Activated T-cell treated with anti-CD3 and anti-CD28 coated beads, Interleukin-2, amount 50 U/mL, for 24 hours (primary cell): ENCODE measurements around the gene SWAP70.
A peak's percentile ranks its signal among the peaks of the same experiment; 100 is the strongest.

Source experiments
- DNase-seq: peaks from one replicate; pipeline ENCODE4 v3.0.0-alpha.2; 2020
- H3K27ac Mint-ChIP-seq: 2 replicates; pipeline ENCODE4 v1.8.0; 2020; ENCODE audit warnings: mild to moderate bottlenecking, mixed read lengths
- H3K27me3 Mint-ChIP-seq: 2 replicates; pipeline ENCODE4 v1.8.0; 2020; ENCODE audit warnings: mixed read lengths
- H3K36me3 Mint-ChIP-seq: 2 replicates; pipeline ENCODE4 v1.8.0; 2020; ENCODE audit warnings: low read depth, mixed read lengths
- H3K4me1 Mint-ChIP-seq: 2 replicates; pipeline ENCODE4 v1.8.0; 2020; ENCODE audit warnings: low read depth, mixed read lengths
- H3K4me3 Mint-ChIP-seq: 2 replicates; pipeline ENCODE4 v1.8.0; 2020; ENCODE audit warnings: mild to moderate bottlenecking, moderate library complexity, mixed read lengths
- H3K9me3 Mint-ChIP-seq: 2 replicates; pipeline ENCODE4 v1.8.0; 2020; ENCODE audit warnings: mixed read lengths

Gene SWAP70

GRCh38 chr11:9790703-9791102, 126.8 kb downstream of the SWAP70 start:
- DNase-seq = no peak
- no peak overlapping the region for H3K4me3 Mint-ChIP-seq
- peaks cover 33% of the 10 kb centered on the region for H3K36me3 Mint-ChIP-seq
- H3K27ac Mint-ChIP-seq = no peak overlapping the region
- H3K9me3 Mint-ChIP-seq = no peaks in the 10 kb centered on the region
- no peaks in the 10 kb centered on the region for H3K27me3 Mint-ChIP-seq
- H3K4me1 Mint-ChIP-seq = peaks cover 6% of the 10 kb centered on the region

DNA sequence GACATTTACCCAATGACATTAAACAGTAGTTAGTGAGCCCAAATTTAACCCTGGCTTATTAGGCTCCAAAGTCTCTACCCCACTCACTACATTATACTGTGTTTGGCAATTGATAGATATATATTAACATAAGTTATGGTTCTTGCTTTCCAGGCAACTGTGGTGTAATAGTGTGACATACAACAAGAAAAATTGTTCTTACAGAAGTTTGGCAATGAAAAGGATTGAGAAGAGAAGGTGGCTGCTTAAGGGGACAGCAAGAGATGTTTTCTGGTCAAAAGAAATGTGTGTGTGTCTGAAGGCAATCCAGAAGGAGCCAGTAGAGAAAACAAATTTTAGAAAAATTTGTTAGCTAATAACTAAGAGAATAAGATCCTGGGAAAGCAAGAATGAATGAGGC, 132.4 kb downstream of the SWAP70 start:
- DNase-seq = no peak
- H3K27me3 Mint-ChIP-seq = no peaks in the 10 kb centered on the region
- H3K36me3 Mint-ChIP-seq = peaks cover 4% of the 10 kb centered on the region
- H3K4me3 Mint-ChIP-seq = no peak overlapping the region
- H3K4me1 Mint-ChIP-seq = peaks cover 16% of the 10 kb centered on the region
- no peaks in the 10 kb centered on the region for H3K9me3 Mint-ChIP-seq
- no peak overlapping the region for H3K27ac Mint-ChIP-seq

GRCh38 chr11:9796854-9797253, 133.0 kb downstream of the SWAP70 start:
- Mint-ChIP-seq H3K36me3 (peaks cover 3% of the 10 kb centered on the region), H3K4me3 (no peak overlapping the region), H3K27me3 (no peaks in the 10 kb centered on the region), H3K27ac (no peak overlapping the region), H3K4me1 (peaks cover 12% of the 10 kb centered on the region), H3K9me3 (no peaks in the 10 kb centered on the region)
- no peak for DNase-seq

DNA sequence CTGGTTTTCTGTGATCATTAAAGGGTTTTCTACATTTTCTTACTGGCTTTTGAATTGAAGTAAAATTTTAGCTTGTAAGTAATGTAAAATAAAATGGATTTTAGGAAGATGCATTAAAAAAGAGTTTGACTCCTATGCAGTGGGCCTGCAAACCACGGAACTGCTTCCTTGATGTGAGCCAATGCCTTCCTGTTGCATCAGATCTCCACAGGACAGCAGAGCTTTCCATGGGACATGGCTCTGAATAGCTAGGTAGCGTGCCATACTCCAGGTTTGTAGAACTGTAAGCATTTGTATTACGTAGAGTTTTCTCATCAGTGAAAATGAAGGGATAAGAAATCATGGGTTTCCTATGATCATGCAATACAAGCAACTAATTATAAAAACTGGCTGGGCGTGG, 133.4 kb downstream of the SWAP70 start:
- H3K36me3 Mint-ChIP-seq = peaks cover 2% of the 10 kb centered on the region
- peaks cover 13% of the 10 kb centered on the region for H3K4me1 Mint-ChIP-seq
- DNase-seq = no peak
- H3K27me3 Mint-ChIP-seq = no peaks in the 10 kb centered on the region
- H3K27ac Mint-ChIP-seq = no peak overlapping the region
- H3K4me3 Mint-ChIP-seq = no peak overlapping the region
- no peaks in the 10 kb centered on the region for H3K9me3 Mint-ChIP-seq

GRCh38 chr11:9799886-9800285, 136.0 kb downstream of the SWAP70 start:
- no peaks in the 10 kb centered on the region for H3K36me3 Mint-ChIP-seq
- H3K4me1 Mint-ChIP-seq = peaks cover 15% of the 10 kb centered on the region
- no peak for DNase-seq
- no peak overlapping the region for H3K4me3 Mint-ChIP-seq
- H3K9me3 Mint-ChIP-seq = no peaks in the 10 kb centered on the region
- H3K27ac Mint-ChIP-seq = no peak overlapping the region
- H3K27me3 Mint-ChIP-seq = no peaks in the 10 kb centered on the region

- no peak for DNase-seq
- Mint-ChIP-seq H3K27me3 (no peaks in the 10 kb centered on the region), H3K36me3 (peaks cover 13% of the 10 kb centered on the region), H3K4me3 (no peak overlapping the region), H3K4me1 (peaks cover 15% of the 10 kb centered on the region), H3K27ac (peak overlapping the region; percentile 55), H3K9me3 (no peaks in the 10 kb centered on the region)
These were observed 138.5 kb downstream of the SWAP70 start for GRCh38 chr11:9802291-9802861.
